Measurements from ENCODE around the gene GALNT1. TPM values are rescaled to one million over a fixed set of nuclear protein-coding genes. Genes with fewer than 3 reads are reported as not detected.

The GALNT1 gene
- polyA plus RNA-seq, 1 donor (not counting 4 experiments of a cell fraction or from before 2014, with no cell fraction given), result 69.4 TPM

GRCh38 chr18:35634323-35634722, 52.8 kb downstream of the GALNT1 start:
- dilution Hi-C loops (cut with MboI; ENCODE audit: extremely low pct_ligation_motif_present, low sequenced_read_pairs), result no loop called here
- Histone ChIP-seq H3K79me2 (ENCODE audit: control insufficient read depth, insufficient read depth, low read length) (no peaks in the 10 kb centered on the region), H3K9ac (ENCODE audit: control insufficient read depth, extremely low read depth, insufficient read depth, low read length) (no peak overlapping the region), H2AFZ (ENCODE audit: control insufficient read depth, low read length) (no peak overlapping the region), H3K9me3 (ENCODE audit: control insufficient read depth, low read depth, low read length) (no peaks in the 10 kb centered on the region), H4K20me1 (ENCODE audit: control insufficient read depth, extremely low read depth, insufficient read depth, low read length) (no peaks in the 10 kb centered on the region), H3K4me2 (ENCODE audit: control insufficient read depth, extremely low read depth, insufficient read depth, low read depth, low read length) (no peak overlapping the region), H3K9me1 (ENCODE audit: control insufficient read depth, extremely low read depth, insufficient read depth, low read length) (no peaks in the 10 kb centered on the region), H3K36me3 (ENCODE audit: control insufficient read depth in 2 of 2, extremely low read depth in 1 of 2, insufficient read depth in 2 of 2, low read length in 2 of 2) (no peaks in the 10 kb centered on the region), H3K27me3 (ENCODE audit: control insufficient read depth, extremely low read depth, insufficient read depth, low read length) (no peaks in the 10 kb centered on the region), H3K27ac (ENCODE audit: control insufficient read depth, insufficient read depth, low read length) (no peak overlapping the region), H3K4me3 (ENCODE audit: control insufficient read depth in 2 of 3, extremely low read depth in 1 of 3, insufficient read depth in 2 of 3, low read depth in 1 of 3, low read length in 3 of 3) (no peak overlapping the region), H3K4me1 (ENCODE audit: control insufficient read depth, extremely low read depth, insufficient read depth, low read length) (peaks cover 6% of the 10 kb centered on the region)
- no peak for FAIRE-seq
- TF ChIP-seq EZH2 (IDR thresholded peaks at IDR 0.05; ENCODE audit: low read length) (no peak), CTCF (optimal IDR thresholded peaks at IDR 0.05 in 1 of 3, IDR thresholded peaks at IDR 0.05 in 1 of 3, conservative IDR thresholded peaks at IDR 0.05 in 1 of 3; ENCODE audit: extremely low read depth in 1 of 3, insufficient read depth in 2 of 3, low read length in 3 of 3) (no peak)
- DNase-seq (ENCODE audit: low read depth, low spot score), result no peak

- H3K79me2 ChIP-seq (ENCODE audit: control insufficient read depth, insufficient read depth, low read length), result no peaks in the 10 kb centered on the region
- H3K9ac ChIP-seq (ENCODE audit: control insufficient read depth, extremely low read depth, insufficient read depth, low read length), result no peak overlapping the region
- H3K27me3 ChIP-seq (ENCODE audit: control insufficient read depth, extremely low read depth, insufficient read depth, low read length), result no peaks in the 10 kb centered on the region
- H2AFZ ChIP-seq (ENCODE audit: control insufficient read depth, low read length), result no peak overlapping the region
- TF ChIP-seq CTCF (optimal IDR thresholded peaks at IDR 0.05 in 1 of 3, IDR thresholded peaks at IDR 0.05 in 1 of 3, conservative IDR thresholded peaks at IDR 0.05 in 1 of 3; ENCODE audit: extremely low read depth in 1 of 3, insufficient read depth in 2 of 3, low read length in 3 of 3) (no peak), EZH2 (IDR thresholded peaks at IDR 0.05; ENCODE audit: low read length) (no peak)
- peaks cover 6% of the 10 kb centered on the region for H3K4me1 ChIP-seq (ENCODE audit: control insufficient read depth, extremely low read depth, insufficient read depth, low read length)
- H3K27ac ChIP-seq (ENCODE audit: control insufficient read depth, insufficient read depth, low read length), result no peak overlapping the region
- no peak overlapping the region for H3K4me3 ChIP-seq (ENCODE audit: control insufficient read depth in 2 of 3, extremely low read depth in 1 of 3, insufficient read depth in 2 of 3, low read depth in 1 of 3, low read length in 3 of 3)
- no peaks in the 10 kb centered on the region for H4K20me1 ChIP-seq (ENCODE audit: control insufficient read depth, extremely low read depth, insufficient read depth, low read length)
- H3K9me1 ChIP-seq (ENCODE audit: control insufficient read depth, extremely low read depth, insufficient read depth, low read length), result no peaks in the 10 kb centered on the region
- DNase-seq (ENCODE audit: low read depth, low spot score) (peak; percentile 4), FAIRE-seq (peak; percentile 66)
- dilution Hi-C loops (cut with MboI; ENCODE audit: extremely low pct_ligation_motif_present, low sequenced_read_pairs), result no loop called here
- no peaks in the 10 kb centered on the region for H3K9me3 ChIP-seq (ENCODE audit: control insufficient read depth, low read depth, low read length)
- H3K4me2 ChIP-seq (ENCODE audit: control insufficient read depth, extremely low read depth, insufficient read depth, low read depth, low read length), result peak overlapping the region; percentile 14
- no peaks in the 10 kb centered on the region for H3K36me3 ChIP-seq (ENCODE audit: control insufficient read depth in 2 of 2, extremely low read depth in 1 of 2, insufficient read depth in 2 of 2, low read length in 2 of 2)
Observed at GRCh38 chr18:35635170-35635569, 53.6 kb downstream of the GALNT1 start.

Measured in keratinocyte (primary cell).